ENCODE data around the gene MAP6D1.

Gene MAP6D1

GRCh38 chr3:183818041-183818620 is 7.2 kb downstream of the MAP6D1 start:
- DNase-seq (no peak), ATAC-seq (replicated peaks) (no peak)
- Mint-ChIP-seq H3K4me3 (no peak overlapping the region), H3K4me1 (ENCODE audit: low read depth in 2 of 2) (peaks cover 4 to 24% of the 10 kb centered on the region in 2 donors), H3K27me3 (no peaks in the 10 kb centered on the region), H3K36me3 (ENCODE audit: insufficient read depth) (peaks cover 3% of the 10 kb centered on the region), H3K27ac (no peak overlapping the region), H3K9me3 (no peaks in the 10 kb centered on the region)

- no peaks in the 10 kb centered on the region for H3K9me3 Mint-ChIP-seq
- H3K27ac Mint-ChIP-seq: no peak overlapping the region
- no peak for ATAC-seq (replicated peaks)
- H3K27me3 Mint-ChIP-seq: no peaks in the 10 kb centered on the region
- peaks cover 4 to 24% of the 10 kb centered on the region in 2 donors for H3K4me1 Mint-ChIP-seq (ENCODE audit: low read depth in 2 of 2)
- H3K4me3 Mint-ChIP-seq: no peak overlapping the region
- no peak for DNase-seq
- peaks cover 3% of the 10 kb centered on the region for H3K36me3 Mint-ChIP-seq (ENCODE audit: insufficient read depth)
These were observed 7.7 kb downstream of the MAP6D1 start for GRCh38 chr3:183817639-183818038.

GRCh38 chr3:183816681-183817510 is 8.5 kb downstream of the MAP6D1 start:
- H3K36me3 Mint-ChIP-seq (ENCODE audit: insufficient read depth): peaks cover 3% of the 10 kb centered on the region

GRCh38 chr3:183815951-183816475 is 9.4 kb downstream of the MAP6D1 start:
- H3K4me1 Mint-ChIP-seq (ENCODE audit: low read depth in 2 of 2): peaks cover 4 to 23% of the 10 kb centered on the region in 2 donors
- ATAC-seq (replicated peaks) (peak; percentile 18), DNase-seq (no peak)
- H3K36me3 Mint-ChIP-seq (ENCODE audit: insufficient read depth): peaks cover 3% of the 10 kb centered on the region
- H3K4me3 Mint-ChIP-seq: peak overlapping the region; percentile 41 to 65
- H3K9me3 Mint-ChIP-seq: no peaks in the 10 kb centered on the region
- peak overlapping the region; percentile 89 to 97 for H3K27ac Mint-ChIP-seq
- H3K27me3 Mint-ChIP-seq: no peaks in the 10 kb centered on the region

More at GRCh38 chr3:183816681-183817510, 8.5 kb downstream of the MAP6D1 start:
- Mint-ChIP-seq H3K27me3 (no peaks in the 10 kb centered on the region), H3K27ac (peak overlapping the region; percentile 89 to 97), H3K4me3 (no peak overlapping the region), H3K4me1 (ENCODE audit: low read depth in 2 of 2) (peaks cover 4 to 23% of the 10 kb centered on the region in 2 donors), H3K9me3 (no peaks in the 10 kb centered on the region)
- ATAC-seq (replicated peaks) (no peak), DNase-seq (no peak)

GRCh38 chr3:183815563-183815940 is 9.8 kb downstream of the MAP6D1 start:
- no peaks in the 10 kb centered on the region for H3K27me3 Mint-ChIP-seq
- peaks cover 4 to 23% of the 10 kb centered on the region in 2 donors for H3K4me1 Mint-ChIP-seq (ENCODE audit: low read depth in 2 of 2)
- H3K36me3 Mint-ChIP-seq (ENCODE audit: insufficient read depth): peaks cover 3% of the 10 kb centered on the region

GRCh38 chr3:183814240-183814639 is 11.1 kb downstream of the MAP6D1 start:
- Mint-ChIP-seq H3K9me3 (no peaks in the 10 kb centered on the region), H3K36me3 (ENCODE audit: insufficient read depth) (peaks cover 6% of the 10 kb centered on the region), H3K27ac (peak overlapping the region; percentile 89 to 97), H3K4me3 (peak overlapping the region in 1 of 2 donors; percentile 48), H3K27me3 (no peaks in the 10 kb centered on the region), H3K4me1 (ENCODE audit: low read depth in 2 of 2) (peaks cover 4 to 23% of the 10 kb centered on the region in 2 donors)
- DNase-seq (no peak), ATAC-seq (replicated peaks) (no peak)

More at GRCh38 chr3:183815563-183815940, 9.8 kb downstream of the MAP6D1 start:
- peak; percentile 83 for ATAC-seq (replicated peaks)
- DNase-seq: no peak
- Mint-ChIP-seq H3K4me3 (peak overlapping the region; percentile 41 to 65), H3K27ac (peak overlapping the region; percentile 89 to 97), H3K9me3 (no peaks in the 10 kb centered on the region)

- ATAC-seq (replicated peaks) (no peak), DNase-seq (no peak)
- Mint-ChIP-seq H3K9me3 (no peaks in the 10 kb centered on the region), H3K36me3 (ENCODE audit: insufficient read depth) (peaks cover 12% of the 10 kb centered on the region), H3K27ac (peak overlapping the region; percentile 35 to 97), H3K27me3 (no peaks in the 10 kb centered on the region), H3K4me1 (ENCODE audit: low read depth in 2 of 2) (peaks cover 4 to 23% of the 10 kb centered on the region in 2 donors), H3K4me3 (no peak overlapping the region)
These were observed 12.5 kb downstream of the MAP6D1 start for GRCh38 chr3:183812761-183813445.

- H3K27ac Mint-ChIP-seq: peak overlapping the region in 1 of 2 donors; percentile 41
- DNase-seq: no peak
- no peaks in the 10 kb centered on the region for H3K27me3 Mint-ChIP-seq
- H3K4me3 Mint-ChIP-seq: no peak overlapping the region
- H3K36me3 Mint-ChIP-seq (ENCODE audit: insufficient read depth): peaks cover 16% of the 10 kb centered on the region
- H3K4me1 Mint-ChIP-seq (ENCODE audit: low read depth in 2 of 2): peaks cover 4 to 19% of the 10 kb centered on the region in 2 donors
- H3K9me3 Mint-ChIP-seq: no peaks in the 10 kb centered on the region
- ATAC-seq (replicated peaks): no peak
These were observed 13.7 kb downstream of the MAP6D1 start for GRCh38 chr3:183811638-183812037.

GRCh38 chr3:183810643-183811594 is 14.5 kb downstream of the MAP6D1 start:
- DNase-seq (no peak), ATAC-seq (replicated peaks) (no peak)
- Mint-ChIP-seq H3K9me3 (no peaks in the 10 kb centered on the region), H3K27me3 (no peaks in the 10 kb centered on the region), H3K27ac (no peak overlapping the region), H3K4me3 (no peak overlapping the region), H3K36me3 (ENCODE audit: insufficient read depth) (peaks cover 16% of the 10 kb centered on the region), H3K4me1 (ENCODE audit: low read depth in 2 of 2) (peaks cover 4 to 14% of the 10 kb centered on the region in 2 donors)

GRCh38 chr3:183809270-183809669 is 16.1 kb downstream of the MAP6D1 start:
- Mint-ChIP-seq H3K36me3 (ENCODE audit: insufficient read depth) (peaks cover 24% of the 10 kb centered on the region), H3K27ac (no peak overlapping the region), H3K4me3 (no peak overlapping the region), H3K27me3 (no peaks in the 10 kb centered on the region), H3K9me3 (no peaks in the 10 kb centered on the region), H3K4me1 (ENCODE audit: low read depth in 2 of 2) (peaks cover 0 to 1% of the 10 kb centered on the region in 2 donors)
- no peak for ATAC-seq (replicated peaks)
- no peak for DNase-seq

GRCh38 chr3:183808355-183808754 is 17.0 kb downstream of the MAP6D1 start:
- no peaks in the 10 kb centered on the region for H3K27me3 Mint-ChIP-seq
- DNase-seq: no peak
- H3K27ac Mint-ChIP-seq: no peak overlapping the region
- no peak overlapping the region for H3K4me3 Mint-ChIP-seq
- H3K4me1 Mint-ChIP-seq (ENCODE audit: low read depth in 2 of 2): no peaks in the 10 kb centered on the region
- H3K9me3 Mint-ChIP-seq: no peaks in the 10 kb centered on the region
- peaks cover 33% of the 10 kb centered on the region for H3K36me3 Mint-ChIP-seq (ENCODE audit: insufficient read depth)
- no peak for ATAC-seq (replicated peaks)

- H3K9me3 Mint-ChIP-seq: no peaks in the 10 kb centered on the region
- H3K36me3 Mint-ChIP-seq (ENCODE audit: insufficient read depth): peaks cover 38% of the 10 kb centered on the region
- H3K4me1 Mint-ChIP-seq (ENCODE audit: low read depth in 2 of 2): no peaks in the 10 kb centered on the region
- H3K27me3 Mint-ChIP-seq: no peaks in the 10 kb centered on the region
- ATAC-seq (replicated peaks) (no peak), DNase-seq (no peak)
- H3K27ac Mint-ChIP-seq: no peak overlapping the region
- no peak overlapping the region for H3K4me3 Mint-ChIP-seq
These were observed 17.5 kb downstream of the MAP6D1 start for GRCh38 chr3:183807881-183808280.
